NCI-H748 treated with DMSO at 0.1 percent for 48 hours (cell line): ENCODE measurements around the gene COL20A1.
"Not testable (repeated sequence)": the region's sequence is repeated elsewhere in the genome, so short reads cannot be mapped to it uniquely, and the experiment has no call there.

Experiments
- DNase-seq: peaks from one replicate; lab custom pipeline; 2025; lab: John Stamatoyannopoulos, UW

COL20A1 gene

DNA sequence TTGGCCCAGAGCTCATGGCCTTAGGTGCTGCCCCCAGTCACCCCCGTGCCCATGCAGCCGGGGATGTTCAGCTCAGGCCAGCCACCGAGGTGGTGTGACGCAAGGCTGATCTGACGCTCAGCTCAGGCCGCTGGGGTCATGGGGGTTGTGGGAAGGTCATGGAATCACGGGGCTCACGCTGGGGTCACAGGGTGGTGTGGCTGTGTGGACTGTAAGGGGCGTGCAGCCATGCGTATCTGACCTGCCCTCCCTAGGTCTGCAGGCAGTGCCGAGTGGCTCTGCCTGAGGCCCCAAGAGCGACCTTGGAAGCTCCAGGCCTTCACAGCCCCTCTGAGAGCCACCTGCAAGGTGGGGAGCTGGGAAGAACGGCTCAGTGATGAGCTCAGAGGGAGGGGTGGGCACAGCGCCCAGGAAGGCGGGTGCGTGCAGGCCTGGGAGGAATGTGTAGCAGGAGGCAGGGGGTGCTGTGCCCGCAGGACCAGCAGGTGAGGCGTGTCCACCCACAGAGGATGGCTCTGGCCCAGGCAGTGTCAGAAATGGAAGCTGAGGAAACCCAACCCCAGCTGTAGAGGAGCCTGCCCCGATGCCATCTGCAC lies 40.4 kb downstream of the COL20A1 start:
- no peak for DNase-seq

DNA sequence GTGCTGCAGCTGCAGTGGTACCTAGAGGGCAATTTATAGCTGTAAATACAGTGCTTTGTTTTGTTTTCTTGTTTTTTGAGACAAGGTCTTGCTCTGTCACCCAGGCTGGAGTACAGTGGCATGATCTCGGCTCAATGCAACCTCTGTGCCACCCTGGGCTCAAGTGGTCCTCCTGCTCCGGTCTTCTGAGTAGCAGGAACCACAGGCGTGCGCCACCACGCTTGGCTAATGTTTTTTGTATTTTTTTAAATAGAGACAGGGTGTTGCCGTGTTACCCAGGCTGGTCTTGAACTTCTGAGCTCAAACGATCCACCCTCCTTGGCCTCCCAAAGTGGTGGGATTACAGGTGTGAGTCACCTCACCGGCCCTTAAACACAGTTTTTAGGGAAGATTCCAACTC lies 41.4 kb downstream of the COL20A1 start:
- DNase-seq: no peak

DNA sequence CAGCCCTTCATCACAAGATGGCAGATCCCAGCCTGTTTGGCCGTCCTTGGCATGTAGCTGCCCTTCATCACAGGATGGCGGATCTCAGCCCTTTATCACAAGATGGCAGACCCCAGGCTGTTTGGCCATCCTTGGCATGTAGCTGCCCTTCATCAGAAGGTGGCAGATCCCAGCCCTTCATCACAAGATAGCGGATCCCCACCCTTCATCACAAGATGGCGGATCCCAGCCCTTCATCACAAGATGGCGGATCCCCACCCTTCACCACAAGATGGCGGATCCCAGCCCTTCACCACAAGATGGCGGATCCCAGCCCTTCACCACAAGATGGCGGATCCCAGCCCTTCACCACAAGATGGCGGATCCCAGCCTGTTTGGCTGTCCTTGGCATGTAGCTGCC lies 42.1 kb downstream of the COL20A1 start:
- not testable (repeated sequence) for DNase-seq

DNA sequence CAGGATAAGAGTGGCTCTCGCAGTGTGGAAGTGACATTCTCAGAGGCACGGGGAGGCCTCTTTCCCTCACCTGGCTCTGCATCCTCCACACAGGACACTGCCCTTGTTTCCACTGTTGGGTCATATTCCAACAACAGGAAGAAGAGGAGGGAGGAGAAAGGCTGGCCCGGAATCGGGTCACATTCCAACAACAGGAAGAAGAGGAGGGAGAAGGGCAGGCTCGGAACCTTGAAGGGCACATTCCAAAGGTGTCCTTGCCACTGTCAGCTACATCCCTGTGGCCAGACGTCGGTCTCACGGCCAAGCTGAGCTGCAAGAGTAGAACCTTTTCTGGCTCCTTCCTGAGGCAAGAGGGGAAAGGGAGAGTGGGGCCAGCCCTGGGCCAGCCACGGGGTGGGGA lies 42.7 kb downstream of the COL20A1 start:
- no peak for DNase-seq

DNA sequence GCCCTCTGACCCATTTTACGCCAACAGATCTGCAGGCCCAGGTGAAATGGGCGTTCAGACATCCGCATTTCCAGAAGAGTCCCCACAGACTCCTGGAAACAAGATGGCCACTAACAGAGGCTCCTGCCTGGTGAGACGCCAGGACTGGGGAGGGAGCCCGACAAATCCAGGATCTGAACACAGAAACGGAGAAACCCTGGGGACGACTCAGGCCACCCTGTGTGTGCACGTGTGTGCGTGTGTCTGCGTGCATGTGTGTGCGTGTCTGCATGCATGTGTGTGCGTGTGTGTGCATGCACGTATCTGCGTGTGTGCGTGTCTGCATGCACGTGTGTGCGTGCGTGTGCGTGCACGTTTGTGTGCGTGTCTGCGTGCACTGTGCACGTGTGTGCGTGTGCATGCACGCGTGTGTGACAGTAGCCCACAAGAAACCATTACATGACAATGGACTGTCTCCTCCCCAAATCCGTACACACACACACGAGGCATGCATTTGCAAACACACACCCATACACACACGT lies 43.3 kb downstream of the COL20A1 start:
- DNase-seq: no peak

DNA sequence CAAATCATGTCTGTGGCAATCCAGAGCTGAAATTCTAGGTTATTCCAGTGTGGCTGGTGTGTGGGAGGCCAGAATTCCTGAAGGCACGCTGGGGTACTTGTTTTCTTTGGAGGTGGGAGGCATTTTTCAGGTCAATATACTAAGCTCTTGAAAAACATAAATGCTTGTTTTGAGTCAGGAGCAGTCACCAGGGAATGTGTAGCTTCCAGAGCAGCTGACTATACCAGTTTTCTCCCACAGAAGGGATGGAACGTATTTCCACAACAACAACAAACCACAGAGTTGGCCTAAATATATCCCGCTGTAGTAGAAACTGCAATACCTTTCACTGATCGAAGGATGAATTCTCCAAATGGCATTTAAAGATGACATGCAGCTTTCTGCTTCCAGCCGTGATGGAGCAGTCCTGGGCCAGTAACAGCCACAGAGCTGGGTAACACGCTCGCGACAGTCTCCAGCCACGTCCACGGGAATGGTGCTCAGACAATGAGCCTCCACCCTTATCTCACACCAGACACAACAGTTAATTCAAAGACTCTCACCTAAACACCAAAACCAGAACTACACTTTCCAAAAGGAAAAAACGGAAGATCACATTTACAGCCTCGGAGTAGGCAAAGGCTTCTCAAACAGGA lies 44.9 kb downstream of the COL20A1 start:
- DNase-seq: no peak

DNA sequence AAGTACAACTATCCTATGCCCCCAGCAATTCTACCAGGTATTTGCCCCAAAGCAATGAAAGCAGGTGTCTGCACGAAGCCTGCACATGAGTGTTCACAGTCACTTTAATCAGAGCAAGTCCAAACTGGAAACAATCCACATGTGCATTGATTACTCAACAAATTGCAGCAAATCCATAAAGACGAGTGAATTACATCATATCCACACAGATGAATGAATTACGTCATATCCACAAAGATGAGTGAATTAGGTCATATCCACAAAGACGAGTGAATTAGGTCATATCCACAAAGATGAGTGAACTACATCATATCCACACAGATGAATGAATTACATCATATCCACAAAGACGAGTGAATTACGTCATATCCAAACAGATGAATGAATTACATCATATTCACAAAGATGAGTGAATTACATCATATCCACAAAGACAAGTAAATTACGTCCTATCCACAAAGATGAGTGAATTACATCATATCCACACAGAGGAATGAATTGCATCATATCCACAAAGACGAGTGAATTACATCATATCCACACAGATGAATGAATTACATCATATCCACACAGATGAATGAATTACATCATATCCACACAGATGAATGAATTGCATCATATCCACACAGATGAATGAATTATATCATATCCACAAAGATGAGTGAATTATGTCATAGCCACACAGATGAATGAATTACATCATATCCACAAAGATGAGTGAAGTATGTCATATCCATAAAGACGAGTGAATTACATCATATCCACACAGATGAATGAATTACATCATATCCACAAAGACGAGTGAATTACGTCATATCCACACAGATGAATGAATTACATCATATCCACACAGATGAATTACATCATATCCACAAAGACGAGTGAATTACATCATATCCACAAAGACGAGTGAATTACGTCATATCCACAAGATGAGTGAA lies 46.4 kb downstream of the COL20A1 start:
- DNase-seq: not testable (repeated sequence)

DNA sequence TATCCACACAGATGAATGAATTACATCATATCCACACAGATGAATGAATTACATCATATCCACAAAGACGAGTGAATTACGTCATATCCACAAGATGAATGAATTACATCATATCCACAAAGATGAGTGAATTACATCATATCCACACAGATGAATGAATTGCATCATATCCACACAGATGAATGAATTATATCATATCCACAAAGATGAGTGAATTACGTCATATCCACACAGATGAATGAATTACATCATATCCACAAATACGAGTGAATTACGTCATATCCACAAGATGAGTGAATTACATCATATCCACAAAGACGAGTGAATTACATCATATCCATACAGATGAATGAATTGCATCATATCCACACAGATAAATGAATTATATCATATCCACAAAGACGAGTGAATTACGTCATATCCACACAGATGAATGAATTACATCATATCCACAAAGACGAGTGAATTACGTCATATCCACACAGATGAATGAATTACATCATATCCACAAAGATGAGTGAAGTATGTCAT lies 47.2 kb downstream of the COL20A1 start:
- DNase-seq: not testable (repeated sequence)

DNA sequence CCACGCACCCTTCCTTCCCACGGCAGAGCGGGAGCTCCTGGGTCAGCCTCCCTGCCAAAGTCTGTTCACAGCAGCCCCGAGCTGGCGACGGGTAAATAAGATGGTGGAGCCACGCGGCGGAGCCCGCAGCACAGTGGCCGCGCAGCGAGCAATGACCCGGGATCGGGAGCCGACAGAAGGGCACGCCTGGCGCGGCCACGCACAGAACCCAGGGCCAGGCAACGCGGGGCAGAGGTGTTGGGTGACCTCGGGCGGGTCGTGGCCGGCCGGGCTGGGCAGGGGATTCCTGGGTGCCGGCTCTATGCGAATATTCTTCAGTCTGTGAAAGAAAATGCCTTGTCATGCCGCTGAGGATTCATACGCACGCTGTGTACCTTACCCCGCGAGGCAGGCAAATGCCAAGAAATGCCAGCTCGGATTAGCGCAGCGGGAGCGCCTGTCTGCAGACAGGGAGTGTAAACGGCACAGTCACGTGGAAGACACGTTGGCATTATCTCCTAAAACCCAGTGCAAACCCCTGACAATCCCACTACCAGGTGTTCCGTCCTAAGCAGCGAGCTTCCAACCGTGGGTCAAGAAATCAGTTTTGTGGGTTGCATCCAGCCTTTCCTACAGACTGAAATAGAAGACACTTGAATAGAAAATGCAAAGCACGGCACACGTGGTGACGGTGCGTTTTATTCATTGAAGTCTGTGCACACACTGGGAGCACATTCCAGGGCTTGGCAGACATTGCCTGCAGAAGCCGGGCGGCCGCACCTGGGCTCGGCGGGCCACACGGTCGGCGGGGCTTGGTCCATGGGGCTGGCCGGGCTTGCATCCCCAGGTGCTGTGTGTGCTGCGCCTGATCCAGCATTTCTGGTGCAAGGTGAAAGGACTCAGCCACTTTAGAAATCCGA lies 49.8 kb downstream of the COL20A1 start:
- no peak for DNase-seq

DNA sequence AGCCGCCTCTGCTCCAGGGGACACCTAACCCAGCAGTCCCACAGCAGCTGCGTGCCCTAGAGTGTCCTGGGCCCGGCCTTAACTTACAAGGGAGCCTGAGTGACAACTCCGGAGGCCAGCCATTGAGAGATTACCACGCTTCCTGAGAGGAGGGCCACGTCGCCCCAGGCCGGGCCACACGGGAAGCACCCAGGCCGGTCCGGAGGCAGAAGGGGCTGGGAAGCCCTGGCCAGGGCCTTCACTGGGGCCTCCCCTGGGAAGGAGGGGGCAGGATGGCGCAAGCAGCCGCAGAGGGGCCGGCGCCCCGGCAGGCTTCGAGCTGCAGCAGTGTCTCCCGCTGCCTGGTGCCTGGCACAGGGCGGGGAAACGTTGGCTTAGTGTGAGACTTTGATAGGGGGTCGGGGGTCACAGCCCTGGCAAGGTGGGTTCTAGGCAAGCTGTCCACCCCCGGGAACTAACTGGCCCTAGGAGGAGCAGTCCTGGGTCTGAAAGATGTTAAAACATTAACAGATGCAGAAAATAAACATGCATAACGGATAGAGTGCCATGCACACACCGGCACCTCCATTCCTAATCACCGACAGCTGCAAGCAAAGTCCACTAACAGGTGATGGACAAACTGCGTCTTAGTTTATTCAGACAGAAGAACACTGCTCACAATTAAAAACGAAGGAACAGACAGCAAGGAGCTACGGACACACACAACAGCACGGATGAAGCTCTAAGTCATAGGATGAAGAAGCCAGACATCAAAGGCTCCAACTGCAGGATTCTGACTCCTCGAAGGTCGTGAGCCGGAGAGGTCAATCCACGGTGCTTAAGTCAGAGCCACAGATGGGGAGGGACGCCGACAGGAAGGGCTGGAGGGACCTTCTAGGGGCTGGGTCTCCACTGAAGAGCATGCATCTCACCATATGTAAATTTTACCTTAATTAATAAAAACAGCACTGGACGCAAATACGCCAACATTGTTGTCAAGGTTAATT lies 50.8 kb downstream of the COL20A1 start:
- DNase-seq: no peak

DNA sequence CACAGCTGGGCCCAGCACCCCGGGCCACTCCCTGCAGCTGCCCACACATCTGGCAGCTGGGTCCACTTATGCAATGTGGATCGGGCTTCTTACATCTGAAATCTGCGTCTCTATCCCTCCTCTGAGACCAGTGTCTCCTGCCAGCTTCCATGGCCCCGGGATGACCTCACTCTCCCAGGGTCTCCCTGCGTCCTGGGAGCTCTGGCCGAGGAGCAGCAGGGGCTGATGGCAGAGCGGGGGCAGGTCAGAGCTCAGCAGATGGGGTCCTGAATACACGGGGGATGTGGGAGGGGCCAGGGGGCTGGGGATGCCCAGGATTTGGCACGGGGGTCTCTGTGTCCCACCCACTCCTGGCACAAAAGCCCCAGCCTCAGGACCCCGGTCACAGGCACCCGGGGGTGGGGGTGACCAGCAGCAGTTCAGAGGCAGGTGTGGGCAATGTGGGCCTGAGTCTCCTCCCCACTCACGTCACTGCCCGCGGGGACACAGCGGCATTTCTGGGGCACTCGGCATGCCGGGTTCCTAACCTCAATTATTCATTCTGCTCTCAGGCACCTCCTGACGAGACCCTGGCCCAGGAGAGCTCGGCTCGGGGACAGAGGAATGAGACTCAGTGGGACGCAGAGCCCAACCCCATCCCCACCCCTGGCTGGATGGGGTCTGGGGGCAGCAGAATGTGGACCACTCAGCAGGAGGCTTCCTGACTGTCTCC lies 51.8 kb downstream of the COL20A1 start:
- DNase-seq: no peak

DNA sequence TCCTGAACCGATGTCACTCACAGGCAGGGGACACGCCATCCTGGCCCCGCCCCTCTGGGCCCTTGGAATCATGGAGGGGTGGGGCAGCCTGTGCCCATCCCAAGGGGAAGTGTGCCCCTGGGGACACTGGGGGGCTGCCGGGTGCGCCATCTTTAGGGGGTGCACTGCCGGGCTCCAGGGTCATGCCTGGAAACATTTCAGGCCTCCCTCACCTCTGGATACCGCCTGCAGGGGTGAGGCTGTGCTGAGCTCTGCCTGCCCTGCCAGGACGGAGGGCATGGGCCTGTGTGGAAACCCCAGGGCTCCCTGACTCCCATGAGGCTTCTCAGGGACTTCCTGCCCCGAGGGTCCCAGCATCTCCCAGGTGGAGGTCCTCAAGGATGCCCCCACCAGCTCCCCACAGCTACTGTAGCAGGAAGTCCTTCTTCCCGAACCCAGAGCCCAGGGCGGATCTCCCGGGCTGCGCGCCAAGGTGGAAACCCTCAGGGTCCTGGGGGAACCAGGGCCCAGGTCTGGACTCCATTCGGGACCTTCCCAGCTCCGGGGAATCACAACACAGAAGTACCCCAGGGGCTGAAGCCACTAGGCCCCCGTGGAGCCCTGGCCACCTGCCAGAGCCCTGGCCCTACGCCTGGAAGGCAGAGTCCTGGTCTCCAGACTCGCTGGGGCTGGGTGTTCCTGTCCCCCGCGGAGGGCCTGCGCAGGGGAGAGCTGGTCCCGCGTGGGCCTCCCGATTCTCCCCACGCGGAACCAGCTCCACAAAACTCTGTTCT lies 52.5 kb downstream of the COL20A1 start:
- DNase-seq: no peak

DNA sequence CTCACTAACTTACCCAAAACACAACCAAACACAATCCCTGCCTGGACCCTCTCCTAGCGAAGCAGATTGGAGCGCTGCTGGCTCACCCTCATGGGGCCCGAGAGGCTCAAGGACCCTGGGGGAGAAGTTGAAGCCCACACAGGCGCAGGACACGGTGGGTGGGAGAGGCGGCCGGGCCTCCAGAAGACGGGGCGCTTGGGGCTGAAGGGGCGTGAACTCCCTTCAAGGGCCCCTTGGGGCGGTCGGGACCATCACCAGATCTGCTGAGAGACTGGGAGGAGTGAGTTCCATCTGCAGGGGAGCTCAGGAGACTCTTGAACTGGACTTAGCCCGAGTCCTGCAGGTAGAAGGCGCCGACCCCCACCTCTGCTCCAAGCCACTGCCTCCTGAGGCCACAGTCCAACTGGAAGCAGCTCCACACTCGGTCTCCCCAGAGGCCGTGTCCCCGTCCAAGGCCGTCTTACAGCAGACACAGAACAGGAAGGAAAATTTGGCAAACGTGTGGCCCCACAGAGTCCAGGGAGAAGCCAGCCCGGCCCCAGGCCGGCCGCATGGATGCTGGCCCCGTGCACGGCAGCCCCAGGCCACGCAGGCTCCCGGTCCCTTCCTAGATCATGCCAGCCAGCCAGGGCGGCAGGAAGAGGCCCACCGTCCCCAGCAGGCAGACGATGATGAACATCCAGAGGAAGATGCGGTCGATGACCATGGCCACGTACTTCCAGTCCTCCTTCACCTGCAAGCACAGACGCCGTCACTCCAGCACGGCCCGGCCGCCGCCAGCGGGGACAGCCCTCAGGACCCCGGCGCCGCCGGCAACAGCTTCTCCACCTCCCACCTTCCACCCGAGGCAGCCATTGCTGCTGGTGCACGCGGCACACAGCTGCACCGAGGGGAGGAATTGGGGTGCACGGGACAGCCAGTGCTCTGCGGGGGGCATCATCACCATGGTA lies 53.4 kb downstream of the COL20A1 start:
- DNase-seq: no peak

DNA sequence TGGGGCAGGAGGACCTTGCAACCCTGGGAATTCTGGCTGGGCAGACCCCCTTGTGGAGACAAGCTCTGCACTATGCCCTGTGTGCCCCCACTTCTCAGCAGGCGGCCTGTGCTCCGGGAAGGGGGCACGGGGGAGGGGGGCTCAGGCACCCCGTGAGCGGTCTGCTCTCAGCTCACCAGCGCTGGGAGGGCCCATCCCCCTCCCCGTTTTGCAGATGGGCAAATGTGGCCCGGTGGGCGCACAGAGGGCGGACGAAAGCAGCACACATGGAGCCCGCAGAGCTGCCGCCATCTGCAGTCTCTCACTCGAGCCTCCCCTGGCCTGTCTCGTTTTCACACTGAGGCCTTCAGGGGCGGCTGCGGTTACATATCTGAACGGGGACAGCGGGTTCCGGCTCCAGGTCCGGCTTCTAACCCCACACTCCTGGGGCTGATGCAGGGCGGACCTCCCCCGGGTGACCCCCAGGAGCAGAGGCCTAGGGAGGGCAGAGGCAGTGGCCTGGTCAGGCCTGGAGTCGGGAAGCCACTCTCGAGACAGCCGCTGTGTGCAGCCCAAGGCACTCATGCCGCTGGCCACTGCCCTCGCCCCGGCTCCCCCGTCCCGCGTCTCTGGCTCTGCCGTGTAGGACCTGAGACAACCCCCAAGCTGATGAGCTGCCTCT lies 54.2 kb downstream of the COL20A1 start:
- no peak for DNase-seq

DNA sequence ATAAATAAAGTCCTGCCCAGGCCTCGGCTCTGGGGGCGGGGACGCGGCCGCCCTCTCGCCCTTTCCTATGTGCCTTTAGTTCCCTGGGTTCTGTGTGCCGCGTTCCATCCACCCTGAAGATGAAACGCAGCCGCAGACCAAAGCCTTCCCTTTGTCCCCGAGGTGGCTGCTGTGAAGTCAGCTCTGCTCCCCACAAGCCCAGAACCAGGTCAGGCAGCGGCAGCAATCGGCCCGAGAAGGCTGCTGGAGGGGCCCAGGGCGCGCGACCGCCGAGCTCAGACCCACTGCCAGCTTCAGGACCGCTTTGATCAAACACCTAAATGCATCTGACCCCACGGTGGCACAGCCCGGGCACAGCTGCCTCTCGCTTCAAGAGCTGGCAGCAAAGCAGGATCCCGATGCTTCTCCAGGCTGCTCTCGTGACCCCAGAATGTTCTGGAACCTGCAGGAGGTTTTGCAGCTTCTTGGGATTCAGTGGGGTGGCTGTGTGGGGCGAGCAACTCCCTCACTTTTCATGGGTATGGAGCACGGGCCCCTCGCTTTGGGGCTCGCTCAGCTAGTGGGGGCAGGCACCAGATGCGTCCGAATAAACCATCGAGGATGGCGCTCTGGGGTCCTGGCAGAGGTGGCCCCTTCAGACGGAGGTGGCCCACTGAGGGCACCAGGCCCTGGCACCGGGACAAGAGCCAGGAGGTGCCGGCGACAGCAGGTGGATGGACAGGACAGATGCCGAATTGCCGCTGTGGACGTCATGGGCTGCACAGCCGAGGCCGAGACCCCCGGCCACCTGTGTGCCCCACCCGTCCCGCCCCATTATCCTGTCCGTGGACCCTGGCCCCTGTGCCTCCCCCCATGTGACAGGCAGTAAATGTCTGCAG lies 55.2 kb downstream of the COL20A1 start:
- DNase-seq: no peak
